Osteoblast (primary cell): ENCODE measurements around the gene WDR37. TPM values are rescaled to one million over a fixed set of nuclear protein-coding genes. Genes with fewer than 3 reads are reported as not detected.

Experiments used
- DNase-seq: peaks from one replicate; pipeline ENCODE4 v3.0.0; 2011; ENCODE audit warnings: low spot score, mixed read lengths; ENCODE audit not compliant: insufficient read length; ENCODE audit errors: missing footprints
- H2AFZ ChIP-seq: 2 replicates; pipeline ENCODE4 v1.6.0; 2011; ENCODE audit warnings: mild to moderate bottlenecking, low read length
- H3K27ac ChIP-seq: 2 replicates; pipeline ENCODE4 v1.5.1; 2011; ENCODE audit warnings: mild to moderate bottlenecking, low read depth, low read length, moderate library complexity
- H3K27me3 ChIP-seq: 2 replicates; pipeline ENCODE4 v1.6.0; 2012; ENCODE audit warnings: mild to moderate bottlenecking, control low read depth, inconsistent platforms, low read length, moderate library complexity; ENCODE audit not compliant: insufficient read depth
- H3K36me3 ChIP-seq: 2 replicates; pipeline ENCODE4 v1.5.1; 2011; ENCODE audit warnings: mild to moderate bottlenecking, low read length, control low read depth, moderate library complexity; ENCODE audit not compliant: insufficient read depth
- H3K4me1 ChIP-seq: 2 replicates; pipeline ENCODE4 v1.5.1; 2011; ENCODE audit warnings: mild to moderate bottlenecking, low read length, control low read depth, moderate library complexity; ENCODE audit not compliant: insufficient read depth
- H3K4me2 ChIP-seq: 2 replicates; pipeline ENCODE4 v1.6.0; 2011; ENCODE audit warnings: mild to moderate bottlenecking, low read length; ENCODE audit not compliant: insufficient read depth
- H3K4me3 ChIP-seq: fragments of 200-600 bp; sonication (generic); 3 replicates; pipeline ENCODE4 v1.5.1; 2012; ENCODE audit warnings: mild to moderate bottlenecking, low read length, inconsistent platforms; ENCODE audit not compliant: insufficient read depth
- H3K79me2 ChIP-seq: 2 replicates; pipeline ENCODE4 v1.6.0; 2012; ENCODE audit warnings: mild to moderate bottlenecking, low read length, control low read depth, inconsistent platforms; ENCODE audit not compliant: insufficient read depth
- H3K9me3 ChIP-seq: 2 replicates; pipeline ENCODE4 v1.5.1; 2011; ENCODE audit warnings: low read depth, low read length, control low read depth
- H4K20me1 ChIP-seq: 2 replicates; pipeline ENCODE4 v1.6.0; 2012; ENCODE audit warnings: mild to moderate bottlenecking, low read length, control low read depth; ENCODE audit not compliant: insufficient read depth
- total RNA-seq: library from RNA; depleted of rRNA; stranded (reverse); fragments of >200 nt; gene quantifications from 2 replicates; pipeline ENCODE4 v1.2.3, GENCODE V29; 2012
- TF ChIP-seq, protein P1 (sequence below): IDR thresholded peaks from 2 replicates; pipeline ENCODE4 v1.5.1; 2011; ENCODE audit warnings: mild to moderate bottlenecking, low read depth, low read length, moderate library complexity; ENCODE audit errors: extremely low read depth

Gene WDR37
- total RNA-seq, 1 donor: 18.8 TPM

DNA sequence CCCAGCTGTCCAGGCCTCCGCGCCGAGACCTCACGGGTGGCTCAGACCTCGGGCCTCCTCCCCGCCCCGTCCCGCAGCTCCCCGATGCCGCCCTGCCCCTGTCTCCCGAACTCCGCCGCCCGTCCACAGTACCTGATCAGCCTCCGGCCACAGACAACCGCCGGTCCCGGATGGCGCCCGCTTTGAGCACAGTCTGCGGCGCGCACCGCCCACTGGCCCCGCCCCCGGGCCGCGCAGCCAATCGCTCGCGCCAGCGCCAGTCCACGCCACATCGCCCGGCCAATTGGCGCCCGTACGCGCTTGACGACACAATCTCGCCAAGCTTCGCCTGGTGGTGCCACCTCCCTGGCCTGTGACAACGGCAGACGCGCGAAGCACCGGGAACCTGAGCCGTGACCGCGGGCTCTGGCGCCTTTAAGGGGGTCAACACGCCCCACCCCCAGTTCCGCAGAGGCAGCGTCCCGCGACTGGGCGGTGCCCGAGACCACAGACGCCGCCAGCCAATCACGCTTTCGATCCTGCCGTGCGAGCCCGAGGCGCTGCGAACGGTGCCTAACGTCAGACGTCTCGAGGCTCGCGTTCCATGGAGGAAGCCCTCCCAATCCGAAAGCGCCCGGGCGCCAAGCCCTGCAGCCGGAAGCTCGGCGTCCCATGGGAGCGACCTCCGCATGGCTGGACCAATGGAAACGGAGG lies 7.3 kb upstream of the WDR37 start, which contains the start of gene IDI1:
Gene IDI1 (minus strand): TSS at position 388 of the 693 bp plus-strand sequence. CDS start 116 bp downstream, at position 272.
- peak within 1 kb of the TSS; percentile 83 for H2AFZ ChIP-seq
- peak within 1 kb of the TSS; percentile 99 for H3K4me2 ChIP-seq
- peaks cover 7% of the 10 kb centered on the region for H3K36me3 ChIP-seq
- peaks cover 74% of the 10 kb centered on the region for H3K79me2 ChIP-seq
- peaks cover 27% of the 10 kb centered on the region for H4K20me1 ChIP-seq
- TF ChIP-seq, protein P1, sequence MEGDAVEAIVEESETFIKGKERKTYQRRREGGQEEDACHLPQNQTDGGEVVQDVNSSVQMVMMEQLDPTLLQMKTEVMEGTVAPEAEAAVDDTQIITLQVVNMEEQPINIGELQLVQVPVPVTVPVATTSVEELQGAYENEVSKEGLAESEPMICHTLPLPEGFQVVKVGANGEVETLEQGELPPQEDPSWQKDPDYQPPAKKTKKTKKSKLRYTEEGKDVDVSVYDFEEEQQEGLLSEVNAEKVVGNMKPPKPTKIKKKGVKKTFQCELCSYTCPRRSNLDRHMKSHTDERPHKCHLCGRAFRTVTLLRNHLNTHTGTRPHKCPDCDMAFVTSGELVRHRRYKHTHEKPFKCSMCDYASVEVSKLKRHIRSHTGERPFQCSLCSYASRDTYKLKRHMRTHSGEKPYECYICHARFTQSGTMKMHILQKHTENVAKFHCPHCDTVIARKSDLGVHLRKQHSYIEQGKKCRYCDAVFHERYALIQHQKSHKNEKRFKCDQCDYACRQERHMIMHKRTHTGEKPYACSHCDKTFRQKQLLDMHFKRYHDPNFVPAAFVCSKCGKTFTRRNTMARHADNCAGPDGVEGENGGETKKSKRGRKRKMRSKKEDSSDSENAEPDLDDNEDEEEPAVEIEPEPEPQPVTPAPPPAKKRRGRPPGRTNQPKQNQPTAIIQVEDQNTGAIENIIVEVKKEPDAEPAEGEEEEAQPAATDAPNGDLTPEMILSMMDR: no peak
- H3K4me1 ChIP-seq: peaks cover 14% of the 10 kb centered on the region
- DNase-seq: peak; percentile 98
- H3K9me3 ChIP-seq: no peaks in the 10 kb centered on the region
- peak within 1 kb of the TSS; percentile 95 for H3K4me3 ChIP-seq
- peak within 1 kb of the TSS; percentile 97 for H3K27ac ChIP-seq
- H3K27me3 ChIP-seq: no peaks in the 10 kb centered on the region

DNA sequence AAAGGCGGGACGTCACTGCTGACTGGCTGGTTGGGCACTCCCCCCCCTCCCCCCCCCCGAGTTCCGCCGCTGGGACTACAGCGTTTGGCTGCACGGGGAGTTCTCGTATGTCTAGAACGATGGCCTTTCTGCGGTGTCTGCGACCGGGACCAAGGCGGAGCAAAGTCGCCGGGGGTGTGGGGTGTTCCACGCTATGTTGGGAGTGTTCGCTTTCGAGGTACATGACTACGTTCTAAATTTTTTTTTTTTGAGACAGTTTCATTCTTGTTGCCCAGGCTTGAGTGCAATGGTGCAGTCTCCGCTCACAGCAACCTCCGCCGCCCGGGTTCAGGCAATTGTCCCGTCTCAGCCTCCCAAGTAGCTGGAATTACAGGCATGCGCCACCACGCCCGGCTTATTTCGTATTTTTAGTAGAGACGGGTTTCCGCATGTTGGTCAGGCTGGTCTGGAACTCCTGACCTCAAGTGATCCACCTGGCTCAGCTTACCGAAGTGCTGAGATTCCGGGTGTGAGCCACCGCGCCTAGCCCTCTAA lies 6.7 kb upstream of the WDR37 start:
- Histone ChIP-seq H3K4me2 (peak overlapping the region; percentile 99), H3K27me3 (no peaks in the 10 kb centered on the region), H3K36me3 (peaks cover 7% of the 10 kb centered on the region), H3K4me3 (peak overlapping the region; percentile 95), H3K79me2 (peaks cover 74% of the 10 kb centered on the region), H4K20me1 (peaks cover 27% of the 10 kb centered on the region), H3K9me3 (no peaks in the 10 kb centered on the region), H3K4me1 (peaks cover 16% of the 10 kb centered on the region), H3K27ac (peak overlapping the region; percentile 97), H2AFZ (peak overlapping the region; percentile 80)
- TF ChIP-seq, protein P1: no peak
- no peak for DNase-seq

DNA sequence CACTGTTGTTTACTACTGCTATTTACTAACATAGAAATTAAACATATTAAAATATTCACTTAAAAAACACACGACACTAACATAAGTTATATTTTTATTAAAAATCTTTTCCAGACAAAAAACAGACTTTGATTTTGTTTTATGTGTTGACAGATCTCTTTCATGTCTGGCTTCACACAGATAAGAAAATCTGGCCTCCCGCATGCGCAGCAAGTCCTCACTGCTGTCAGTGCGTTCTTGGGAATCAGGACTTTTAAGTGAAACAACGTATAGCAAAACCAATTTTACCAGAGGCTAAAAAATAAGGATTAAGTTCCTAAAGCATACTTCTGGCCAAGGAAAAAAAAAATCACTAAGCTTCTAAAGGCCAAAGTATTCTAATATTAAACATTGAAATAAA lies 6.0 kb upstream of the WDR37 start:
- peak overlapping the region; percentile 95 for H3K4me3 ChIP-seq

DNA sequence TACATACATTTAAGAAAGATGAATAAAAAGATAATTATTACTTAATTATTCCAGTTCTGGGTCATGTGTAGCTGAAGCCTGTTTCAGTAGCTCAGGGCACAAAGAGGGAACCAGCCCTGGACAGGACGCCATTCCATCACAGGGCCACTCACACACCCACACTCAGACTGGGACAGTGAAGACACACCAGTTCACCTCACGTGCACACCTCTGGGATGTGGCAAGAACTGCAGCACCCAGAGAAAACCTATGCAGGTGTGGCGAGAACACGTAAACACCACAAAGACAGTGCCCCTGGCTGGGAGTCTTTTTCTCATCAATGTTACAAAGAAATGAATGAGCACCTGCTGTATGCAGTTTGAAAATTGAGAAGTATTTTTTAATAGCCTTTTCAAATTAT lies 5.6 kb upstream of the WDR37 start:
- no peak for DNase-seq
- TF ChIP-seq, protein P1: no peak
- Histone ChIP-seq H2AFZ (no peak overlapping the region), H3K27me3 (no peaks in the 10 kb centered on the region), H3K4me3 (peak overlapping the region; percentile 39), H3K27ac (peak overlapping the region; percentile 97), H3K36me3 (peaks cover 7% of the 10 kb centered on the region), H3K4me2 (peak overlapping the region; percentile 99), H3K4me1 (peaks cover 27% of the 10 kb centered on the region), H3K79me2 (peaks cover 74% of the 10 kb centered on the region), H4K20me1 (peaks cover 18% of the 10 kb centered on the region), H3K9me3 (no peaks in the 10 kb centered on the region)

More for the DNA sequence above, 6.0 kb upstream of the WDR37 start:
- DNase-seq: no peak
- TF ChIP-seq, protein P1: no peak
- Histone ChIP-seq H4K20me1 (peaks cover 22% of the 10 kb centered on the region), H3K27me3 (no peaks in the 10 kb centered on the region), H3K27ac (peak overlapping the region; percentile 97), H3K79me2 (peaks cover 74% of the 10 kb centered on the region), H2AFZ (peak overlapping the region; percentile 80), H3K4me1 (peaks cover 23% of the 10 kb centered on the region), H3K9me3 (no peaks in the 10 kb centered on the region), H3K4me2 (peak overlapping the region; percentile 99), H3K36me3 (peaks cover 7% of the 10 kb centered on the region)
